Motor neuron (in vitro differentiated cells): ENCODE data around the gene MED27. TPM values are rescaled to one million over a fixed set of nuclear protein-coding genes. Genes with fewer than 3 reads are reported as not detected.

Experiments
- ATAC-seq, 8 experiments: fragments of 200-7000 bp; cut with Tn5 transposase; replicated peaks in 6 of 8; 2 replicates each; pipeline ENCODE4 v1.8.0; 2021; ENCODE audit warnings: mild to moderate bottlenecking in 8 of 8, moderate library complexity in 8 of 8
- H3K27ac ChIP-seq, 2 donors: fragments of 250-450 bp; sonication (Bioruptor Pico); 2 replicates each; pipeline ENCODE4 v1.9.0; 2021; ENCODE audit warnings: antibody characterized with exemption in 2 of 2, mild to moderate bottlenecking in 2 of 2, moderate library complexity in 1 of 2
- H3K4me1 ChIP-seq, 2 donors: fragments of 250-450 bp; sonication (Bioruptor Pico); replicated peaks in 1 of 2; 2 replicates each; pipeline ENCODE4 v1.6.1; 2021; ENCODE audit warnings: antibody characterized with exemption in 2 of 2, mild to moderate bottlenecking in 2 of 2, moderate library complexity in 1 of 2
- H3K4me3 ChIP-seq, 5 donors: fragments of 250-450 bp; sonication (Bioruptor Pico); 2 replicates each; pipeline ENCODE4 v1.9.0; 2021; ENCODE audit warnings: antibody characterized with exemption in 5 of 5, mild to moderate bottlenecking in 5 of 5, moderate library complexity in 4 of 5
- WGBS, 10 experiments: fragments of 450-650 bp; shearing (Covaris generic); methylation state at CpG; one replicate each; pipeline ENCODE4 v1.0.0; 2022; 5-methylcytosine and 5-hydroxymethylcytosine counted together
- in situ Hi-C, 9 experiments: fragments of 400-800 bp; cut with MboI; loops; one replicate each; pipeline ENCODE4 v1.15.0; 2021; ENCODE audit warnings: low sequenced_read_pairs in 9 of 9, low pct_unique_long_range_greater_than_20kb in 2 of 9; ENCODE audit not compliant: unreplicated experiment in 9 of 9
- total RNA-seq, 8 experiments: library from RNA; unstranded; fragments of 300-600 nt; gene quantifications; 2 replicates each; pipeline versions ENCODE4 v1.2.3 to v1.2.4, GENCODE V29; 2022

Gene MED27
- total RNA-seq, 8 experiments from 2014 or later = 22.0 to 45.2 (median 26.6) TPM

GRCh38 chr9:131876486-131876885, 203.2 kb downstream of the MED27 start:
- in situ Hi-C loops = no loop called here
- Histone ChIP-seq H3K4me1 (peaks cover 15 to 32% of the 10 kb centered on the region in 2 donors), H3K4me3 (no peak overlapping the region), H3K27ac (no peak overlapping the region)
- WGBS, 10 experiments = 71 to 100% (median 95%) methylated on average over 1 to 6 of the region's 16 CpGs; no CpG with 5 or more reads in 4 of the 10 experiments
- ATAC-seq = no peak

- in situ Hi-C loops = no loop called here
- no peak overlapping the region for H3K27ac ChIP-seq
- H3K4me1 ChIP-seq = peaks cover 11 to 26% of the 10 kb centered on the region in 2 donors
- WGBS, 10 experiments = 91 to 98% (median 94%) methylated on average over 3 to 9 of the region's 17 CpGs; no CpG with 5 or more reads in 5 of the 10 experiments
- peak in 1 of 8 experiments; percentile 25 for ATAC-seq
- no peak overlapping the region for H3K4me3 ChIP-seq
Observed at GRCh38 chr9:131875828-131876485, 203.7 kb downstream of the MED27 start.

- Histone ChIP-seq H3K27ac (no peak overlapping the region), H3K4me1 (peaks cover 9 to 23% of the 10 kb centered on the region in 2 donors), H3K4me3 (no peak overlapping the region)
- 80 to 100% (median 99%) methylated on average over 1 to 6 of the region's 12 CpGs; no CpG with 5 or more reads in 4 of the 10 experiments for WGBS, 10 experiments
- in situ Hi-C loops = no loop called here
- no peak for ATAC-seq
Observed at GRCh38 chr9:131874916-131875670, 204.6 kb downstream of the MED27 start.

GRCh38 chr9:131874447-131874846, 205.2 kb downstream of the MED27 start:
- Histone ChIP-seq H3K4me1 (peaks cover 15 to 30% of the 10 kb centered on the region in 2 donors), H3K4me3 (no peak overlapping the region), H3K27ac (no peak overlapping the region)
- 0 to 77% (median 8%) methylated on average over 1 to 3 of the region's 12 CpGs; no CpG with 5 or more reads in 6 of the 10 experiments for WGBS, 10 experiments
- ATAC-seq = no peak
- in situ Hi-C loops = no loop called here

- no peak overlapping the region for H3K4me3 ChIP-seq
- peak overlapping the region in 1 of 2 donors; percentile 32 for H3K27ac ChIP-seq
- peaks cover 20 to 35% of the 10 kb centered on the region in 2 donors for H3K4me1 ChIP-seq
- WGBS, 10 experiments = 80% methylated on average over 2 of the region's 13 CpGs; no CpG with 5 or more reads in 9 of the 10 experiments
- in situ Hi-C loops = no loop called here
- ATAC-seq = no peak
Observed at GRCh38 chr9:131873891-131874440, 205.7 kb downstream of the MED27 start.

- peaks cover 21 to 41% of the 10 kb centered on the region in 2 donors for H3K4me1 ChIP-seq
- WGBS, 10 experiments = 92 to 100% (median 97%) methylated on average over 1 to 8 of the region's 9 CpGs; no CpG with 5 or more reads in 3 of the 10 experiments
- peak overlapping the region in 1 of 2 donors; percentile 32 for H3K27ac ChIP-seq
- no peak for ATAC-seq
- in situ Hi-C loops = no loop called here
- H3K4me3 ChIP-seq = no peak overlapping the region
Observed at GRCh38 chr9:131873335-131873734, 206.3 kb downstream of the MED27 start.

- Histone ChIP-seq H3K27ac (no peak overlapping the region), H3K4me3 (no peak overlapping the region), H3K4me1 (peaks cover 21 to 42% of the 10 kb centered on the region in 2 donors)
- WGBS, 10 experiments = 86 to 100% methylated on average over 1 of the region's 4 CpGs; no CpG with 5 or more reads in 8 of the 10 experiments
- in situ Hi-C loops = no loop called here
- no peak for ATAC-seq
Observed at GRCh38 chr9:131872702-131873101, 207.0 kb downstream of the MED27 start.

GRCh38 chr9:131872006-131872405, 207.7 kb downstream of the MED27 start:
- no peak overlapping the region for H3K4me3 ChIP-seq
- WGBS, 10 experiments = 76 to 100% (median 89%) methylated on average over 1 to 5 of the region's 15 CpGs; no CpG with 5 or more reads in 6 of the 10 experiments
- peaks cover 21 to 42% of the 10 kb centered on the region in 2 donors for H3K4me1 ChIP-seq
- no peak for ATAC-seq
- in situ Hi-C loops = no loop called here
- H3K27ac ChIP-seq = no peak overlapping the region

GRCh38 chr9:131870156-131870555, 209.5 kb downstream of the MED27 start:
- WGBS, 10 experiments = 67 to 100% (median 87%) methylated on average over 1 to 11 of the region's 12 CpGs; no CpG with 5 or more reads in 5 of the 10 experiments
- ATAC-seq = peak in 2 of 8 experiments; percentile 7 to 14
- Histone ChIP-seq H3K27ac (peak overlapping the region in 1 of 2 donors; percentile 32), H3K4me1 (peaks cover 18 to 38% of the 10 kb centered on the region in 2 donors), H3K4me3 (no peak overlapping the region)
- in situ Hi-C loops = no loop called here

- Histone ChIP-seq H3K4me3 (no peak overlapping the region), H3K4me1 (peaks cover 18 to 35% of the 10 kb centered on the region in 2 donors), H3K27ac (peak overlapping the region in 1 of 2 donors; percentile 32)
- WGBS, 10 experiments = 8 to 76% (median 15%) methylated on average over 1 to 7 of the region's 8 CpGs; no CpG with 5 or more reads in 2 of the 10 experiments
- peak in 5 of 8 experiments; percentile 60 to 76 (median 66) for ATAC-seq
- in situ Hi-C loops = no loop called here
Observed at GRCh38 chr9:131869348-131869747, 210.3 kb downstream of the MED27 start.

GRCh38 chr9:131868766-131869165, 210.9 kb downstream of the MED27 start:
- ATAC-seq = peak in 3 of 8 experiments; percentile 20 to 48 (median 37)
- in situ Hi-C loops = no loop called here
- no peak overlapping the region for H3K27ac ChIP-seq
- 50 to 95% (median 80%) methylated on average over 2 to 6 of the region's 10 CpGs; no CpG with 5 or more reads in 3 of the 10 experiments for WGBS, 10 experiments
- peaks cover 16 to 30% of the 10 kb centered on the region in 2 donors for H3K4me1 ChIP-seq
- H3K4me3 ChIP-seq = no peak overlapping the region

- in situ Hi-C loops = no loop called here
- H3K27ac ChIP-seq = no peak overlapping the region
- H3K4me1 ChIP-seq = peaks cover 19 to 30% of the 10 kb centered on the region in 2 donors
- WGBS, 10 experiments = 59 to 94% (median 83%) methylated on average over 2 to 5 of the region's 6 CpGs; no CpG with 5 or more reads in 3 of the 10 experiments
- H3K4me3 ChIP-seq = no peak overlapping the region
- peak in 2 of 8 experiments; percentile 35 to 48 for ATAC-seq
Observed at GRCh38 chr9:131867611-131868192, 212.0 kb downstream of the MED27 start.
